Suprapubic skin (tissue), 4 donors: Measurements from ENCODE around the gene SEMA6A.

Source experiments
- POLR2A ChIP-seq, 2 donors: fragments of 450-650 bp; IDR thresholded peaks; one replicate each; pipeline ENCODE4 v1.6.1; 2017; ENCODE audit warnings: antibody characterized with exemption in 2 of 2, mild to moderate bottlenecking in 2 of 2, moderate library complexity in 2 of 2
- POLR2AphosphoS5 ChIP-seq, 3 donors: sonication (generic); formaldehyde crosslinking; IDR thresholded peaks; one replicate each; pipeline ENCODE4 v1.6.1; 2017; ENCODE audit warnings: antibody characterized with exemption in 3 of 3
- TF ChIP-seq, protein P1 (sequence below), 2 donors: fragments of 200-600 bp in 1 of 2; fragments of 450-650 bp in 1 of 2; sonication (generic) in 1 of 2; IDR thresholded peaks; one replicate each; pipeline ENCODE4 v1.5.1; 2016 to 2019; ENCODE audit warnings: antibody characterized with exemption in 2 of 2, mild to moderate bottlenecking in 1 of 2, moderate library complexity in 1 of 2

DNA sequence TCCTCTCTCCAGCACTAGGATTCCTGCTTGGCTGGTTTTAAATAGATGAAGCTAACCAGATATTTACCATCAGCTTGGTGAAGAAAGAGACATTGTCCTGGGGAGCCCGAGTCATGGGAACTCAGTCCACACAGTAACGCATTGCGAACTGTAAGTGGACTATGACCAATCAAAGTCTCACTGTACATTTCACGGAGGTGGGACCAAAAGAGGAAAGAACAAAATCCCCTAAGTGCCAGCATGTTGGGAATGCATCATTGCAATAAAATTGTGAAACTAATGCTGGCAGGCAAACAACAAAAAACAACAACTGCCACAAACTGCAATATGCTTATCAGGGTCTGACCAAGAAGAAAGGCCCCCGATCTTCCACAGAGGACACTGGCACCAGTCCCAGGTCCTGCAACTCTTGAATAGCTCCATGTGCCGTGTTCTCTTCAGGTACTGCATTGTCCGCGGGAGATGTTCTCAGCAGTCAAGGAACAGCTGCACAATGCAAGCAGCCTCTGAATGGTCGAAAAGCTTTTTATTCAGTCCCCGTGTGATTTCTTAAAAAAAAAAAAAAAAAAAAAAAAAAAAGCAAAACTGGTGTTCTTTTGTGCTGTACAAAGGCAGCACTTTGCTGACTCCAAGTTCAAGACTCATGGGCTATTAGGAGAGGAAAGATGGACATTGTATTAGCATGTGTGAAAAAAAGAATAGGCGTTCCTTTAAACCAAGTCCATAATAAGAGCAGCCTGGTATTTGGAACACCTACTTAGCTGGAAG lies 38.1 kb downstream of the SEMA6A start:
- TF ChIP-seq POLR2AphosphoS5 (IDR thresholded peaks at IDR 0.05), result no peak
- TF ChIP-seq, protein P1, sequence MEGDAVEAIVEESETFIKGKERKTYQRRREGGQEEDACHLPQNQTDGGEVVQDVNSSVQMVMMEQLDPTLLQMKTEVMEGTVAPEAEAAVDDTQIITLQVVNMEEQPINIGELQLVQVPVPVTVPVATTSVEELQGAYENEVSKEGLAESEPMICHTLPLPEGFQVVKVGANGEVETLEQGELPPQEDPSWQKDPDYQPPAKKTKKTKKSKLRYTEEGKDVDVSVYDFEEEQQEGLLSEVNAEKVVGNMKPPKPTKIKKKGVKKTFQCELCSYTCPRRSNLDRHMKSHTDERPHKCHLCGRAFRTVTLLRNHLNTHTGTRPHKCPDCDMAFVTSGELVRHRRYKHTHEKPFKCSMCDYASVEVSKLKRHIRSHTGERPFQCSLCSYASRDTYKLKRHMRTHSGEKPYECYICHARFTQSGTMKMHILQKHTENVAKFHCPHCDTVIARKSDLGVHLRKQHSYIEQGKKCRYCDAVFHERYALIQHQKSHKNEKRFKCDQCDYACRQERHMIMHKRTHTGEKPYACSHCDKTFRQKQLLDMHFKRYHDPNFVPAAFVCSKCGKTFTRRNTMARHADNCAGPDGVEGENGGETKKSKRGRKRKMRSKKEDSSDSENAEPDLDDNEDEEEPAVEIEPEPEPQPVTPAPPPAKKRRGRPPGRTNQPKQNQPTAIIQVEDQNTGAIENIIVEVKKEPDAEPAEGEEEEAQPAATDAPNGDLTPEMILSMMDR (IDR thresholded peaks at IDR 0.05), result no peak
- TF ChIP-seq POLR2A (IDR thresholded peaks at IDR 0.05), result no peak
